ENCODE data around the gene MAG. TPM values are rescaled to one million over a fixed set of nuclear protein-coding genes. Genes with fewer than 3 reads are reported as not detected.

MAG gene
- polyA plus RNA-seq, 1 experiment = not detected

- CTCF ChIA-PET = no interaction called here
- POLR2A ChIA-PET = no interaction called here
- no peak for DNase-seq (ENCODE audit: low read depth)
Observed at GRCh38 chr19:35249146-35249847, 42.7 kb upstream of the MAG start.

GRCh38 chr19:35249848-35250711 is 41.9 kb upstream of the MAG start:
- Histone ChIP-seq H3K36me3 (ENCODE audit: control insufficient read depth, insufficient read depth, low read length) (no peaks in the 10 kb centered on the region), H3K4me3 (ENCODE audit: low read depth, low read length) (no peak overlapping the region), H3K27me3 (ENCODE audit: control insufficient read depth, insufficient read depth, low read length) (peaks cover 16% of the 10 kb centered on the region)
- ChIA-PET POLR2A (no interaction called here), CTCF (no interaction called here)
- no peak for DNase-seq (ENCODE audit: low read depth)
- no peak for TF ChIP-seq CTCF (IDR thresholded peaks at IDR 0.05; ENCODE audit: insufficient read depth, low read depth, low read length)

More at GRCh38 chr19:35249146-35249847, 42.7 kb upstream of the MAG start:
- Histone ChIP-seq H3K27me3 (ENCODE audit: control insufficient read depth, insufficient read depth, low read length) (peaks cover 16% of the 10 kb centered on the region), H3K36me3 (ENCODE audit: control insufficient read depth, insufficient read depth, low read length) (no peaks in the 10 kb centered on the region), H3K4me3 (ENCODE audit: low read depth, low read length) (no peak overlapping the region)
- no peak for TF ChIP-seq CTCF (IDR thresholded peaks at IDR 0.05; ENCODE audit: insufficient read depth, low read depth, low read length)

DNA sequence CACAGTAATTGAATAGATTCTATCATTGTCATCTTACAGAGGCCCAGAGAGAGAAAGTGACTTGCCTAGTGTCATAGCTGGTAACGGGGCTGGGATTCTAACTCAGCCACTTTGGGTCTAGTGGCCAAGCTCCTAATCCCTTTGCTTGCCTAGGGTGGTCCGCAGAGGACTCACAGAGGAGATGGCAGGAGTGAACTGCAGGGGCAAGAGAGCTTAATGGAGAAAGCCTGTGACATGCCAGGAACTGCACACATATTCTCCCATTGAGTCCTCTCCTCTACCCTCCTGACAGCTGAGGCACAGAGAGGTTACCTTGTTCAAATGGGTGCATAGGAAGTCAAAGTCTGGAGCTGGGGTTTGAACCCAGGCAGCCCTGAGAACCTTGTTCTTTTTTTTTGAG is 40.5 kb upstream of the MAG start:
- POLR2A ChIA-PET = no interaction called here
- H3K36me3 ChIP-seq (ENCODE audit: control insufficient read depth, insufficient read depth, low read length) = no peaks in the 10 kb centered on the region
- H3K4me3 ChIP-seq (ENCODE audit: low read depth, low read length) = no peak overlapping the region
- peaks cover 16% of the 10 kb centered on the region for H3K27me3 ChIP-seq (ENCODE audit: control insufficient read depth, insufficient read depth, low read length)
- TF ChIP-seq CTCF (IDR thresholded peaks at IDR 0.05; ENCODE audit: insufficient read depth, low read depth, low read length) = no peak
- CTCF ChIA-PET = interaction anchor here (1.0 kb wide), 1 partner anchor 10 kb away, joined by 5 read pairs; no protein-coding TSS in a partner anchor
- no peak for DNase-seq (ENCODE audit: low read depth)

GRCh38 chr19:35253316-35254286 is 38.4 kb upstream of the MAG start:
- POLR2A ChIA-PET = interaction anchor here (0.7 kb wide), 1 partner anchor 274 kb away, joined by 3 read pairs; no protein-coding TSS in a partner anchor
- CTCF ChIA-PET = interaction anchor here (0.8 kb wide), 1 partner anchor 99 kb away, joined by 3 read pairs; the partner anchor contains the start of gene FXYD5
- Histone ChIP-seq H3K27me3 (ENCODE audit: control insufficient read depth, insufficient read depth, low read length) (peaks cover 13% of the 10 kb centered on the region), H3K36me3 (ENCODE audit: control insufficient read depth, insufficient read depth, low read length) (no peaks in the 10 kb centered on the region), H3K4me3 (ENCODE audit: low read depth, low read length) (no peak overlapping the region)
- no peak for TF ChIP-seq CTCF (IDR thresholded peaks at IDR 0.05; ENCODE audit: insufficient read depth, low read depth, low read length)
- no peak for DNase-seq (ENCODE audit: low read depth)
